ENCODE results near the gene ST6GALNAC3.
"Not testable (repeated sequence)": the region's sequence is repeated elsewhere in the genome, so short reads cannot be mapped to it uniquely, and the experiment has no call there.

ST6GALNAC3 gene

GRCh38 chr1:76106719-76107235 is 32.2 kb downstream of the ST6GALNAC3 start:
- DNase-seq (ENCODE audit: low read depth): no peak

- no peak for DNase-seq (ENCODE audit: low read depth)
Measured at GRCh38 chr1:76109404-76109803, 34.9 kb downstream of the ST6GALNAC3 start.

- DNase-seq (ENCODE audit: low read depth): no peak
Measured at GRCh38 chr1:76109901-76110560, 35.5 kb downstream of the ST6GALNAC3 start.

- no peak for DNase-seq (ENCODE audit: low read depth)
Measured at GRCh38 chr1:76110666-76111065, 36.1 kb downstream of the ST6GALNAC3 start.

DNA sequence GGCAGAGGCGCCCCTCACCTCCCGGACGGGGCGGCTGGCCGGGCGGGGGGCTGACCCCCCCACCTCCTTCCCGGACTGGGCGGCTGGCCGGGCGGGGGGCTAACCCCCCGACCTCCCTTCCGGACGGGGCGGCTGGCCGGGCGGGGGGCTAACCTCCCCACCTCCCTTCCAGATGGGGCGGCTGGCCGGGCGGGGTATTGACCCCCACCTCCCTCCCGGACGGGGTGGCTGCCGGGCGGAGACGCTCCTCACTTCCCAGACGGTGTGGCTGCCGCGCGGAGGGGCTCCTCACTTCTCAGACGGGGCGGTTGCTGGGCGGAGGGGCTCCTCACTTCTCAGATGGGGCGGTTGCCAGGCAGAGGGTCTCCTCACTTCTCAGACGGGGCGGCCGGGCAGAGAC is 37.8 kb downstream of the ST6GALNAC3 start:
- not testable (repeated sequence) for DNase-seq (ENCODE audit: low read depth)

DNA sequence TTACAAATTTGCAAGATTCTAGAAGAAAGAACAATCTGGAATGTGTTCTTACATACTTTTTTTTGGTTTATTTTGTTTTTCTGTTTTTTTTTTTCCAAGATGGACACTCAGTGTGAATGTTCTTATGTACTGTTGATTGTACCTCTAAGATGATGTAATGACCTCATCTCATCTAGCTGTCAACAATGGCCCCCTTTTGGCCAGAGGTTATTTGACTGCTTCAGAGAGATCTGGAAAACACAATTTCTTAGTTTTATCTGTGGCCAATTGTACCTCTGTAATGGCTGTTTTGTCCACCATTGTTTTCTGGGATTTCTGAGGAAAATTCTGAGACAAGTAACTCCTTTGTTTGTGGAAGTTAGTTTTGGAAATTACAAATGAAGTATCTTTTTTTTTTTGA is 38.9 kb downstream of the ST6GALNAC3 start:
- no peak for DNase-seq (ENCODE audit: low read depth)

DNA sequence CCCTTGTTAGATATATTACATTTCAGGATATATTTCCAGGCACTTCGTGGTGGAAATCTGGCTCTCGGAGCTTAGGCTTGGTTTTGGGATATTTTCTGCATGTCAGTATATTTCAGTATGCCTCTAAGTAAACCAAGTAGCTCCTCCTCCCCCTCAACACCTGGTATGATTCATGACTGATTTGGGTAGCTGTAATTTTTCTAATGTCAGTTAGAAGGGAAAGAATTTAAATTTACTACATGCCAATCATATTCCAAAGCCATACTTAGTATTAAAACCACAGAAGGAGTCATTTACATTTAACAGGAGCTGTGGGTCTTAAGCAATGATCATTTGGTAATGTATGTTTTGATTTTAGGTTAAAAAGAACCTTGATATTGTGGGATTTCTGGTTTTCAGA is 40.6 kb downstream of the ST6GALNAC3 start:
- no peak for DNase-seq (ENCODE audit: low read depth)

DNA sequence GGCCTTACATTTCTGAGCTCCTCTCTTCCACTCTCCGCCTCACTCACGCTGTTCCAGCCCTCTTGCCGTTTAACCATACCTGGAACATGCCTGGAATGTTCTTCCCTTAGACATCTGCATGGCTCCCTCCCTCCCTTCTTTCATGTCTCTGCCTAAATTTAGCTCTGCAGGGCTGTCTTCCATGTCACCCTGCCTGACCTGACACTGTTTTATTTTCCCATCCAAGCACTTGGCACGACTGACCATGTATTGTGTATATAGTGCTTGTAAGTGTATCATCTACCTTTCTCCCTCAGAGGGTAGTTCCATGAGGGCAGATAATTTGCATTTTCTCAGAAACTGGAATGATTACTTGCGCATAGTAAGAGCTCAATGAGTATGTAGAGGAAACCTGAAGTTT is 47.3 kb downstream of the ST6GALNAC3 start:
- no peak for DNase-seq (ENCODE audit: low read depth)

DNA sequence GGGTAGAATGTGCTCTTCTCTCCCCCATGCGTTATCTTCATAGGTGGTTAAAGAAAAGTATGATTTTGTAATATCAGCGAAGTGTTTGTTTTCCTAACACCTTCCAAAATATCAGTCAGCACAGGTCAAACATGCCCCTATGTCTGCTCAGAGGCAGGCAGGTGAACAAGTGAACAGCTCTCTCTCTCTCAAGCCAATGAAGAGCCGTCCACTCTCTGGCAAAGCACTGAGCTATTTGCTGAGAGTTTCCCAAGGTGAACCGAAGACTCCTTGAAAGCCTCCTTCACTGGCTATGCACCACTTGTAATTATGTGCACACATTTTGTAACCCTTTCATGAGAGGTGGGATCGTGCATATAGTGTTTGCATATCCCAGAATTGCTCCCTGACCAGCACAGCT is 47.7 kb downstream of the ST6GALNAC3 start:
- no peak for DNase-seq (ENCODE audit: low read depth)

DNA sequence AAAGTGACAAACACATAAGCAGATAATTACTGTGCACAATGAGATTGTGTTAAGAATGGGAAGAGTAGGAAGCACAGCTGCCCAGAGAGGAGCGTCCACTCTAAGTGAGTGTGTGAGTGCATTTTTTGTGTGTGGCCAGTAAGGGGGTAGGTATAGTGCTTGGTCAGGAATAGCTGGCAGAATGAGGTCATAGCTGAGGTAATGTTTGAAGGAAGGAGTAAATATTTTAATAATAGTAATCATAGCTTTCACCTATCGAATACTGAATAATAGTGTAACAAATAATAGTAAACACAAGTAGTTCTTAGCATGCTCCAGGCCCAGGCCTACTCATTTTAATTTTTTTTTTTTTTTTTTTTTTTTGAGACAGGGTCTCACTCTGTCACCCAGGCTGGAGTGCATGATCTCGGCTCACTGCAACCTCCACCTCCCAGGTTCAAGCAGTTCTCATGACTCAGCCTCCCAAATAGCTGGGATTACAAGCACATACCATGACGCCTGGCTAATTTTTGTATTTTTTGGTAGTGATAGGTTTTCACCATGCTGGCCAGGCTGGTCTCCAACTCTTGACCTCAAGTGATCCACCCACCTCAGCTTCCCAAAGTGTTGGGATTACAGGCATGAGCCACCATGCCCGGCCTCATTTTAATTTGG is 49.0 kb downstream of the ST6GALNAC3 start:
- peak; percentile 10 for DNase-seq (ENCODE audit: low read depth)

DNA sequence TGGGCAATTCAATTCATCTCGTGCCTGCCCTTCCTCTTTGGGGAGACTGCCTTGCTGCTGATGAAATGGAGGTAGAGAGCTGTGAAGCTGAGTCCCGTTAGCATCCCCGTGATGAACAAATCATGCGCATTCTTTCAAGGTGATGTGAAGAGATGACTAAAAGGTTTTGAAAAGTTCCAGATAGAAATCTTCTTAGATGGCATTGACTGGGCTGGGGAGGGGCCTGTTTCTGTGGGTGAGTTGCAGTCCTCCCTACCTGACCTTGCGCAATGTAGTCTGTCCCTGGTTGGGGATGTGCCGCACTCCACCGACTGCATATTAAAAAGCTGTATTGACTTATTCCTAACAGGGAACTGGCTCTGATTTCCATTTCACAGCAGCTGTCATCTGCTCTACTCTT is 49.6 kb downstream of the ST6GALNAC3 start:
- DNase-seq (ENCODE audit: low read depth): peak; percentile 69

DNA sequence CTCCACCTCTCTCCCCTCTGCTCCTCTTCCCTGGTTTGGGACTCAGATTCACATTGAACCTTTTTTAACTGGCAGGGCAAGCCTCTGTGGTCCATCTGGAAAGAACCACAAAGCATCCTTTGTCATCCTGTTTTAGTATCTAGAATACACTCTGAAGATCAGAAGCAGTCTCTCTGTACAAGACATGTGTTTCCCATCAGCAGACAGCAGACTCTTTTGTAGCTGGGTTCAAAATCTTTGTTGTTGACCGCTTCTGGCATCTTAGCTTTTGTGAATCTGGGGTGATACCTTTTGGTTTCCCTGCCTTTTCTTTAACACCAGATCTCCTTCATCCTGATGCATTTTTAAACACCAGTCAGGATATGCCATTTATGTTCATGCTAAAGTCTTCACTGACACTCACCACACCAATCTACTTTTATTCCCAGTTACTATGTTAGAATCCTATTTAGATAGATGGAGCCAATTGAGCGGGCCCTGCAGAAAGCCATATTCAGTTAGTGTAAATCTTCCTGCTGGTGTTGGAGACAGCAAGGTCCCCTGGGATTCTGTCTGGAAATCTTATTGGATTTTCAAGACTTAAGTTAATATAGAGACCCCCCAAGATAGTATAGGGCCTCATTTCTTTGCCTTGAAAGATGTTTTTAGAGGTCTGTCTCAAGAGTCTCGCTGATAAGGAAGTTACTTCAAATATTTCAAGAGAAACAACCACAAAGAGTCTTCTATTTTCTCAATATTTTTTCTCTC is 51.1 kb downstream of the ST6GALNAC3 start:
- no peak for DNase-seq (ENCODE audit: low read depth)

GRCh38 chr1:76128096-76128495 is 53.5 kb downstream of the ST6GALNAC3 start:
- DNase-seq (ENCODE audit: low read depth): no peak

- DNase-seq (ENCODE audit: low read depth): no peak
Measured at GRCh38 chr1:76129731-76130130, 55.2 kb downstream of the ST6GALNAC3 start.

DNA sequence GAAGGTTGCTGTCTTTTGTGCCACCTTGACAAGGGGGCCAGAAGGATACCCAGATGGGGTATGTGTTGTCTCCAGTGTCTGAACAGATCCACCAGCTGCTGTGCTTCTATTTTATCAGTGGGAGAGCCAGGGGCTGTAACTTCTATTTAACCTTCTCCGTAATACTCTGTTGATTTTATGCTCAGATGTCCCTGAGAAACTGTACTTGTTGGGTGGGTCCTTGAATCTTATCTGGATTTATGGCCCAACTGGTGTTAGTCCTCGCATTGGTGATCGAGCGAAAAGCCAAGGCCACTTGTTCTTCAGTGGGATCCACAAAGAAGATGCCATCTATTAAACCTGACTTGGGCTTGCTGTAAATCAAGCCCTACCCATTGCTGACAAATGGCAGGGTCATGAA is 56.4 kb downstream of the ST6GALNAC3 start:
- no peak for DNase-seq (ENCODE audit: low read depth)

- DNase-seq (ENCODE audit: low read depth): no peak
Measured at GRCh38 chr1:76133977-76134376, 59.4 kb downstream of the ST6GALNAC3 start.

DNA sequence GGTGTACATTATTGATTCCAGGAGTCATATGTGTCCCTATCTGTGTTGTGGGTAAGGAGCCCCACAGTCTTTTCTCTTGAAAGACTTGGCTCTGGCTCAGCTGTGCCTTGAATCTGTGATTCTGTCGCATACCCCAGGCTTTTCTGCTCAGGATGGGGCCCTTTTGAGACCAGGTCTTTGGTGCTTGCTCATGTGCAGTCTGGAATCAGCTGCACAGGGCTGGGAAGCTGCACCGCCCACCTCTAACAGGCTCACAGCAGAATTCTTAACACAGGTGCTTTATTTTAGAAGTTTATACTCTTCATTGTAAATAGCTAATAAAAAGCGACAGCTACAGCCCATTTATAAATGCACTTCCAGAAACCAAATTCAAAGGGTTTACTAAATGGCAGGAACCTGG is 61.3 kb downstream of the ST6GALNAC3 start:
- DNase-seq (ENCODE audit: low read depth): no peak

DNA sequence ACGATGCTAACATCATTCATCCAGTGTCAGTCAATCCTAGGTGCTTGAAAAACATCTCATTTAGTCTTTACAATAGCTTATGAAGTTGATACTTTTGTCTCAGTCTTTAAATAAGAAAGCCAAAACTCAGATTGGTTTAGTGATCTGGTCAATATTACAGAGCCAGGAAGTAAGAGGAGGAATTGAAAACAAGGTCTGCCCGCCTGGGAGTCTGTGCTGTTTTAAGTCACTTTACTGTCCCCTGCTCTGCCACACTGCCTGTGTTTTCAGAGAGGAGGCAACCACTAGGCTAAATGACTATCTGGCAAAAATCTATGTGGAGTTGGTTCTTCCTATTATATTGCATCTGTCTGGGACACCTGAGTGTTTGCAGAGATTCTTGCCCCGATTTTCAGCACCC is 62.3 kb downstream of the ST6GALNAC3 start:
- DNase-seq (ENCODE audit: low read depth): no peak

GRCh38 chr1:76137746-76138145 is 63.2 kb downstream of the ST6GALNAC3 start:
- no peak for DNase-seq (ENCODE audit: low read depth)

- no peak for DNase-seq (ENCODE audit: low read depth)
Measured at GRCh38 chr1:76138217-76138616, 63.7 kb downstream of the ST6GALNAC3 start.

GRCh38 chr1:76140227-76140626 is 65.7 kb downstream of the ST6GALNAC3 start:
- no peak for DNase-seq (ENCODE audit: low read depth)

DNA sequence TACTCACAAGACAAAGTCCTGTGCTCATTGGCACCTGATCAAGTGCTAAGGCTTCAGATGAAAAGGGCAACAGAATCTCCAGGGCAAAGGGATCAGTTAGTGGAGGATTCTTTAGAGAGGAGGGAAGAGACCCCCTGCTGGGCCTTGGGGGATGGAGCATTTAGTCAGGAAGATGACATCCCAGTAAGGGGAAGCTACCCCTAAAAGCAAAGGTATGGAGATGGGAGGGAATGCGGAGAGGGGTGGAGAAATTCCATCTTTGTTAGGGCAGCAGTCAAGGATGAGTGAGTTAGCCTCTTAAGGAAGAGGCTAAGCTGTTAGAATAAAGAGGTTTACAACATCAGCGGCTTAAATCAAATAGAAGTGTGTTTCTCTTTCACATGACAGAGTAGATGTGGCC is 67.4 kb downstream of the ST6GALNAC3 start:
- no peak for DNase-seq (ENCODE audit: low read depth)

Data from ELR (cell line).